KMS-11 (cell line): ENCODE results near the gene TMEM186.

Experiments used
- H2AFZ ChIP-seq: fragments of 200-600 bp; sonication (generic); 2 replicates; pipeline ENCODE4 v1.6.1; 2016; ENCODE audit warnings: antibody characterized with exemption, mixed run types, low read depth
- H3K27ac ChIP-seq: fragments of 200-600 bp; sonication (generic); 2 replicates; pipeline ENCODE4 v1.6.1; 2016; ENCODE audit warnings: mild to moderate bottlenecking, mixed run types
- H3K27me3 ChIP-seq: fragments of 200-600 bp; sonication (generic); 2 replicates; pipeline ENCODE4 v1.6.1; 2017; ENCODE audit warnings: mild to moderate bottlenecking, low read depth, mixed run types, moderate library complexity; ENCODE audit not compliant: insufficient read depth
- H3K36me3 ChIP-seq: fragments of 200-600 bp; sonication (generic); 2 replicates; pipeline ENCODE4 v1.6.1; 2017; ENCODE audit warnings: mild to moderate bottlenecking, mixed run types; ENCODE audit not compliant: insufficient read depth
- H3K4me1 ChIP-seq: fragments of 200-600 bp; sonication (generic); 2 replicates; pipeline ENCODE4 v1.6.1; 2016; ENCODE audit warnings: mild to moderate bottlenecking, low read depth, mixed run types; ENCODE audit not compliant: poor library complexity, severe bottlenecking
- H3K4me2 ChIP-seq: fragments of 200-600 bp; sonication (generic); 2 replicates; pipeline ENCODE4 v1.7.0; 2016; ENCODE audit warnings: mild to moderate bottlenecking, mixed run types
- H3K4me3 ChIP-seq: fragments of 200-600 bp; sonication (generic); IDR thresholded peaks from 2 replicates; pipeline ENCODE4 v1.6.1; 2017; ENCODE audit warnings: low read depth, low read length, mixed read lengths; ENCODE audit not compliant: insufficient read depth
- H3K79me2 ChIP-seq: fragments of 200-600 bp; sonication (generic); 2 replicates; pipeline ENCODE4 v1.6.1; 2016; ENCODE audit warnings: low read depth, mixed run types; ENCODE audit not compliant: insufficient read depth
- H3K9ac ChIP-seq: fragments of 200-600 bp; sonication (generic); 2 replicates; pipeline ENCODE4 v1.6.1; 2016; ENCODE audit warnings: mild to moderate bottlenecking, mixed run types
- H4K20me1 ChIP-seq: fragments of 200-600 bp; sonication (generic); 2 replicates; pipeline ENCODE4 v1.6.1; 2016; ENCODE audit warnings: mild to moderate bottlenecking, mixed run types; ENCODE audit not compliant: insufficient read depth
- CTCF ChIP-seq: fragments of 200-600 bp; sonication (generic); conservative IDR thresholded peaks from 2 replicates; pipeline ENCODE4 v1.6.1; 2017; ENCODE audit warnings: low read depth, mild to moderate bottlenecking, antibody characterized with exemption, low read length, moderate library complexity, mixed read lengths

TMEM186 gene

DNA sequence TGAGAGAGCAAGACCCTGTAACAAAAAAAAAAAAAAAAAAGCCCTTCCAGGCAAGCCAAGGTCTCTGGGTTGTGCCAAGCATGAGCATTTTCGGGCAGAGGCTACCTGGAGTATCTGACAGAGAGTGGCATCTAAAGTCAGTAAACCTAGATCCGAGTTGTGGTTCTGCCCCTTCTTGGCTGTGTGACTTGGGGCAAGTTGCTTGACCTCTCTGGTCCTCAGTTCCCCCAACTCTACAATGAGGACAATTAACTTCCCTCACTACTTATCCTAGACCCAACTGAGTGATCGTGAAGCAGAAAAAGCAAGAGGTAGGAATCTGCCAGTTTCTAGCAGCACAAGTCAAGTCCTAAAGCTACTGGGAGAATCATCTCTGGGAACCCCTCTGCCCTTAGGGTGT is 34.4 kb downstream of the TMEM186 start:
- H3K4me1 ChIP-seq, result no peaks in the 10 kb centered on the region
- no peak overlapping the region for H3K9ac ChIP-seq
- no peak overlapping the region for H3K4me3 ChIP-seq
- H3K4me2 ChIP-seq, result no peak overlapping the region
- H3K79me2 ChIP-seq, result no peaks in the 10 kb centered on the region
- H4K20me1 ChIP-seq, result no peaks in the 10 kb centered on the region
- no peaks in the 10 kb centered on the region for H3K27me3 ChIP-seq
- TF ChIP-seq CTCF, result no peak
- no peak overlapping the region for H2AFZ ChIP-seq
- no peak overlapping the region for H3K27ac ChIP-seq
- H3K36me3 ChIP-seq, result no peaks in the 10 kb centered on the region

- H3K4me2 ChIP-seq, result no peak overlapping the region
- H4K20me1 ChIP-seq, result no peaks in the 10 kb centered on the region
- no peaks in the 10 kb centered on the region for H3K4me1 ChIP-seq
- no peak overlapping the region for H2AFZ ChIP-seq
- no peaks in the 10 kb centered on the region for H3K79me2 ChIP-seq
- H3K27me3 ChIP-seq, result no peaks in the 10 kb centered on the region
- TF ChIP-seq CTCF, result no peak
- H3K27ac ChIP-seq, result no peak overlapping the region
- H3K4me3 ChIP-seq, result no peak overlapping the region
- no peak overlapping the region for H3K9ac ChIP-seq
- H3K36me3 ChIP-seq, result no peaks in the 10 kb centered on the region
Observed at GRCh38 chr16:8762254-8762653, 35.2 kb downstream of the TMEM186 start.

DNA sequence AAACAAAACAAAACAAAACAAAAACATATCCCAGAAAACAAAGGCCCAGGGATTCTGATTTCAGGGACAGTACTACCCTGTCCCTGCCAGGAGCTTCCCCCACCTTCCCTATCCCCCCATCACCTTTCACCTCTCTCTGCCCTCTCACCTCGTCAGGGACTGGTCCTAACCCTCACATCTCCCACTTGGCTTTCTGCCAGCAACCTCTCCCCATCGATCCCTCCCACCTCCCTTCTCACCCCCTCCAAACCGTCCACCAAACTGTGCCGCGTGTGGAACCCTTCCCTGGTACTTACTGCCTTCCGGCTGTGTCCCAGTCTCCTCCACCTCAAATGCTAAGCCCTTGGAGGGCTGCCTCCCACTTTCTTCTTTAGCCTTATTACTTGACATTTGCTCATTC is 36.4 kb downstream of the TMEM186 start:
- no peak overlapping the region for H2AFZ ChIP-seq
- H3K27ac ChIP-seq, result no peak overlapping the region
- no peaks in the 10 kb centered on the region for H3K36me3 ChIP-seq
- no peaks in the 10 kb centered on the region for H3K27me3 ChIP-seq
- no peak overlapping the region for H3K9ac ChIP-seq
- no peaks in the 10 kb centered on the region for H4K20me1 ChIP-seq
- no peak overlapping the region for H3K4me3 ChIP-seq
- no peak overlapping the region for H3K4me2 ChIP-seq
- H3K4me1 ChIP-seq, result no peaks in the 10 kb centered on the region
- no peaks in the 10 kb centered on the region for H3K79me2 ChIP-seq
- no peak for TF ChIP-seq CTCF

GRCh38 chr16:8760021-8760420 is 37.4 kb downstream of the TMEM186 start:
- no peak for TF ChIP-seq CTCF
- no peaks in the 10 kb centered on the region for H3K36me3 ChIP-seq
- H3K79me2 ChIP-seq, result no peaks in the 10 kb centered on the region
- no peaks in the 10 kb centered on the region for H3K4me1 ChIP-seq
- H4K20me1 ChIP-seq, result no peaks in the 10 kb centered on the region
- no peak overlapping the region for H2AFZ ChIP-seq
- no peak overlapping the region for H3K9ac ChIP-seq
- H3K4me2 ChIP-seq, result no peak overlapping the region
- H3K27me3 ChIP-seq, result no peaks in the 10 kb centered on the region
- no peak overlapping the region for H3K27ac ChIP-seq
- H3K4me3 ChIP-seq, result no peak overlapping the region

GRCh38 chr16:8758022-8758421 is 39.4 kb downstream of the TMEM186 start:
- H2AFZ ChIP-seq, result no peak overlapping the region
- H4K20me1 ChIP-seq, result no peaks in the 10 kb centered on the region
- H3K4me2 ChIP-seq, result no peak overlapping the region
- H3K36me3 ChIP-seq, result no peaks in the 10 kb centered on the region
- H3K9ac ChIP-seq, result no peak overlapping the region
- no peaks in the 10 kb centered on the region for H3K4me1 ChIP-seq
- TF ChIP-seq CTCF, result no peak
- no peak overlapping the region for H3K27ac ChIP-seq
- no peaks in the 10 kb centered on the region for H3K27me3 ChIP-seq
- H3K79me2 ChIP-seq, result no peaks in the 10 kb centered on the region
- no peak overlapping the region for H3K4me3 ChIP-seq
